ENCODE data around the gene OR10G7. TPM values are rescaled to one million over a fixed set of nuclear protein-coding genes. Genes with fewer than 3 reads are reported as not detected.
A peak's percentile ranks its signal among the peaks of the same experiment; 100 is the strongest.

The OR10G7 gene
- total RNA-seq, 2 donors from 2014 or later = not detected

- no peaks in the 10 kb centered on the region for H3K36me3 Mint-ChIP-seq (ENCODE audit: low read depth)
- Histone ChIP-seq H3K9ac (ENCODE audit: extremely low read depth, low read length, poor library complexity, severe bottlenecking) (no peak overlapping the region), H3K36me3 (ENCODE audit: control insufficient read depth, insufficient read depth, low read length) (no peaks in the 10 kb centered on the region), H3K9me3 (ENCODE audit: control insufficient read depth, low read length) (no peaks in the 10 kb centered on the region), H3K4me1 (ENCODE audit: control insufficient read depth, insufficient read depth, low read length) (no peaks in the 10 kb centered on the region), H3K27me3 (ENCODE audit: control insufficient read depth, insufficient read depth, low read length, poor library complexity, severe bottlenecking) (no peaks in the 10 kb centered on the region), H3K27ac (ENCODE audit: low read depth, low read length) (no peak overlapping the region), H3K4me3 (ENCODE audit: low read length) (no peak overlapping the region)
- no peaks in the 10 kb centered on the region for H3K4me1 Mint-ChIP-seq
- H3K4me3 Mint-ChIP-seq = no peak overlapping the region
- 84% methylated on average over 1 of the region's 1 CpG; no CpG with 5 or more reads in 1 of the 2 experiments for WGBS, 2 experiments (ENCODE audit: insufficient coverage in 1 of 2, insufficient read length in 1 of 2)
- no peak for TF ChIP-seq CTCF (conservative IDR thresholded peaks at IDR 0.05)
- H3K27ac Mint-ChIP-seq = no peak overlapping the region
- DNase-seq = no peak
- H3K27me3 Mint-ChIP-seq (ENCODE audit: insufficient read depth) = no peaks in the 10 kb centered on the region
- H3K9me3 Mint-ChIP-seq = no peaks in the 10 kb centered on the region
Measured at GRCh38 chr11:124050748-124051147, 9.6 kb upstream of the OR10G7 start.

- Histone ChIP-seq H3K27me3 (ENCODE audit: control insufficient read depth, insufficient read depth, low read length, poor library complexity, severe bottlenecking) (no peaks in the 10 kb centered on the region), H3K4me3 (ENCODE audit: low read length) (no peak overlapping the region), H3K27ac (ENCODE audit: low read depth, low read length) (no peak overlapping the region), H3K9me3 (ENCODE audit: control insufficient read depth, low read length) (no peaks in the 10 kb centered on the region), H3K4me1 (ENCODE audit: control insufficient read depth, insufficient read depth, low read length) (no peaks in the 10 kb centered on the region), H3K36me3 (ENCODE audit: control insufficient read depth, insufficient read depth, low read length) (no peaks in the 10 kb centered on the region), H3K9ac (ENCODE audit: extremely low read depth, low read length, poor library complexity, severe bottlenecking) (no peak overlapping the region)
- TF ChIP-seq CTCF (conservative IDR thresholded peaks at IDR 0.05) = no peak
- H3K9me3 Mint-ChIP-seq = no peaks in the 10 kb centered on the region
- no peak overlapping the region for H3K27ac Mint-ChIP-seq
- no peak overlapping the region for H3K4me3 Mint-ChIP-seq
- no peak for DNase-seq
- WGBS, 2 experiments (ENCODE audit: insufficient coverage in 1 of 2, insufficient read length in 1 of 2) = 99 to 100% methylated on average over 1 to 3 of the region's 4 CpGs
- H3K4me1 Mint-ChIP-seq = peaks cover 9% of the 10 kb centered on the region
- no peaks in the 10 kb centered on the region for H3K27me3 Mint-ChIP-seq (ENCODE audit: insufficient read depth)
- no peaks in the 10 kb centered on the region for H3K36me3 Mint-ChIP-seq (ENCODE audit: low read depth)
Measured at GRCh38 chr11:124043420-124043819, 2.3 kb upstream of the OR10G7 start.

GRCh38 chr11:124039557-124039956 is 1.6 kb downstream of the OR10G7 start:
- no peak for TF ChIP-seq CTCF (conservative IDR thresholded peaks at IDR 0.05)
- H3K4me3 ChIP-seq (ENCODE audit: low read length) = no peak overlapping the region
- Mint-ChIP-seq H3K9me3 (no peaks in the 10 kb centered on the region), H3K27ac (no peak overlapping the region), H3K36me3 (ENCODE audit: low read depth) (no peaks in the 10 kb centered on the region), H3K27me3 (ENCODE audit: insufficient read depth) (no peaks in the 10 kb centered on the region), H3K4me3 (no peak overlapping the region), H3K4me1 (peaks cover 9% of the 10 kb centered on the region)
- H3K36me3 ChIP-seq (ENCODE audit: control insufficient read depth, insufficient read depth, low read length) = no peaks in the 10 kb centered on the region
- H3K9me3 ChIP-seq (ENCODE audit: control insufficient read depth, low read length) = no peaks in the 10 kb centered on the region
- DNase-seq = peak; percentile 51
- H3K27me3 ChIP-seq (ENCODE audit: control insufficient read depth, insufficient read depth, low read length, poor library complexity, severe bottlenecking) = no peaks in the 10 kb centered on the region
- no peak overlapping the region for H3K9ac ChIP-seq (ENCODE audit: extremely low read depth, low read length, poor library complexity, severe bottlenecking)
- WGBS, 2 experiments (ENCODE audit: insufficient coverage in 1 of 2, insufficient read length in 1 of 2) = 92 to 93% methylated on average over 9 of the region's 9 CpGs
- no peaks in the 10 kb centered on the region for H3K4me1 ChIP-seq (ENCODE audit: control insufficient read depth, insufficient read depth, low read length)
- H3K27ac ChIP-seq (ENCODE audit: low read depth, low read length) = no peak overlapping the region

All from endodermal cell (in vitro differentiated cells).